GM19438 (cell line): ENCODE measurements around the gene SRMS.

Source experiments
- ATAC-seq: cut with Tn5 transposase; IDR thresholded peaks from one replicate; pipeline ENCODE4 v1.9.1; 2021; ENCODE audit warnings: low read depth; ENCODE audit not compliant: unreplicated experiment

SRMS gene

DNA sequence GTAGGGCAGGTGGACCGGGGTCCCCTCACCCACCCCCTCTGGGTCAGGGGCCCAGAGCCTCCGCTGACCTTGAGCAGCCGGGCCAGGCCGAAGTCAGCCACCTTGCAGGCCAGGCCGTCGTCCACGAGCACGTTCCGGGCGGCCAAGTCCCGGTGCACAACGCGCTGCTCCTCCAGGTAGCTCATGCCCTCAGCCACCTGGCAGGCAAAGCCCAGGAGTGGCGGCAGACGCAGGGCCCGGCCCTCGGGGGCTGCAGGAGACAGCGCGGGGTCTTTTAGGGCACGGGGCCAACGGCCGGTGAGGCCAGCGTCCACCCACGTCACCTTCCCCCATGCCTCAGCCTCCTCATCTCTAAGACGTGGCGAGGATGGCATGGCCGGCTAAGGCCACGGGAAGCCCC lies 6.2 kb downstream of the SRMS start:
- no peak for ATAC-seq

DNA sequence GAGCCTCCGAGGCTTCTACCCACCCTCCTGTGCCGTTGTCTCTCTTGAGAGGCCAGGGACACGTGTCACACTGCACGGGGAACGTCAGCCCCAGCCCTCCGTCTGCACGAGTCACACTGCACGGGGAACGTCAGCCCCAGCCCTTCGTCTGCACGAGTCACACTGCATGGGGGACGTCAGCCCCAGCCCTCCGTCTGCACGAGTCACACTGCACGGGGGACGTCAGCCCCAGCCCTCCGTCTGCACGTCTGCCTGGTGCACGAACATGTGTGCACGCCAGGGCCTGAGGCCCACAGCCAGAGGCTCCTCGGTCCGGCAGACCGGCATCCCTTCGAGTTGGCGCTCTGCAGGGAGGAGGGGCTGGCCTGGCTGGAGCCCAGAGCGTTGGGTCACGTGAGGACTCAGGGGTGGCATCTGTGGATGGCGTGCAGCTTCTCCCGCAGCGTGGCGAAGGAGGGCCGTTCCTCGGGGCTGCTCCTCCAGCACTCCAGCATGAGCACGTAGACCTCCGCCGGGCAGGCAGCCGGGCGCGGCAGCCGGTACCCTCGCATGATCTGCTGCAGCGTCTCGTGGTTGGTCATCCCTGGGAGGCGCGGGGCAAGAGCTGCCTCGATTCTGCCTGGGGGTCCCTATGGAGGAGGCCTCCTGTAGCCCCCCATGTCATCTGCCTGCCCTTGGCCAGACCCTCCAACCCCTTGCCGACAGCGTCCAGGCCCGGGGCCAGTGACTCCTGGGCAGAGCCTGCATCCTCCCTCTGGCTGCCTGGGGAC lies 6.9 kb downstream of the SRMS start:
- ATAC-seq, result no peak

DNA sequence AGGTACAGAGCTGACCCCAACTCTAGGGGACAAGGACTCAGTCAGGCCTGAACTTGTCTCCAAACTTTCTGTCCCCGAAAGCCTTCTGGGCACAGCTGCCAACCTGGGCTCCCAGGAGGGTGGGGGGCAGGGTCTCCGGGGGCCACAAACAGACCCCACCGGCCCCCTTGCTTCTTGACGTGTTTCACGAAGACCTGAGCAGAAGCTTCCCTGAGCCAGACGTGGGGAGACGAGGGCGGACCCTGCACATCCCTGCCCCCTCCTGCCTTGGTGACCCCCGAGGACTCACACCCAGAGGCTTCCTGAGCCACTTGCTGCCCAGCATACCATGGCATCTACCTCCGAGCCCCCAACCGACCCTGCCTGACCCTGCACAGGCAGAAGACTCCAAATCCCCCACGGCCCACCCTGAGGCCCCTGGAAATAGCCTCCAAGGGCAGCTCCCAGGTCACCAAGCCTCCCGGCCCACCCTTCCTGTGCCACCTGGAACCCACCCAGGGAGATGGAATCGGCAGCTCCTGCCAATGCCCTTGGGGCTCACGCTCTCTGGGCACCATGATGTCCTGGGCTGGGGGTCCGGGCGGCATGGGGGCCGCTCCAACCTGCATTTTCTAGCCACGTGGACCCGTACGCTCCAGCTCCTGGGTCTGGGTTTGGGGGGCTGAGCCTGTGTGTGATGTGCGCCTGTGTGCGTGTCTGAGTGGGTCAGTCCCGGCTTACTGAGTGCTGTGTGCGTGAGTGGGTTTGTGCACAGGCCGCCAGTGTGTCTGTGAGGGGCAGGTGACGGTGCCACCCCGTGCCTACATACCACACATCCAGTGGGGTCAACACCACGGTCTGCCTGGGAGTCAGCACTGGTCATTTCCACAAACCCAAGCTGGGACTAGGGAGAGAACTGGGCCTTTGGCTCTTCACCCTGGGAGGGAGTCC lies 7.8 kb downstream of the SRMS start:
- ATAC-seq, result no peak

DNA sequence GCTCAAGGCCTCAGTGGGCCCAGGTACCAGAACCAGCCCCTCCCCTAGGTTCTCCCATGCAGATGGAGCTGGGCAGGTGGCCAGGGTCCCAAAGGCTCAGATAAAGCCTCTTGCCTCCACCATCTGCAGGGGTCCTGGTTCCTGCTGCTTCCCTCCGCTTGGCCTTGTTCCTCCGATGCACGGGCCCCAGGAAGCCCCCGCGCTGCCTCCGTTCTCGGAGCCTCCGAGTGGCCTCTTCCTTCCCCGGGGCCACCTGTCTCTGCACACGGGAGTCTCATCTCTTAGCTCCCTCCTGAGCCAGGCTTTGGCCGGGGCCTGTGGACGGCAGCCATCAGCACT lies 8.5 kb downstream of the SRMS start:
- ATAC-seq, result no peak

DNA sequence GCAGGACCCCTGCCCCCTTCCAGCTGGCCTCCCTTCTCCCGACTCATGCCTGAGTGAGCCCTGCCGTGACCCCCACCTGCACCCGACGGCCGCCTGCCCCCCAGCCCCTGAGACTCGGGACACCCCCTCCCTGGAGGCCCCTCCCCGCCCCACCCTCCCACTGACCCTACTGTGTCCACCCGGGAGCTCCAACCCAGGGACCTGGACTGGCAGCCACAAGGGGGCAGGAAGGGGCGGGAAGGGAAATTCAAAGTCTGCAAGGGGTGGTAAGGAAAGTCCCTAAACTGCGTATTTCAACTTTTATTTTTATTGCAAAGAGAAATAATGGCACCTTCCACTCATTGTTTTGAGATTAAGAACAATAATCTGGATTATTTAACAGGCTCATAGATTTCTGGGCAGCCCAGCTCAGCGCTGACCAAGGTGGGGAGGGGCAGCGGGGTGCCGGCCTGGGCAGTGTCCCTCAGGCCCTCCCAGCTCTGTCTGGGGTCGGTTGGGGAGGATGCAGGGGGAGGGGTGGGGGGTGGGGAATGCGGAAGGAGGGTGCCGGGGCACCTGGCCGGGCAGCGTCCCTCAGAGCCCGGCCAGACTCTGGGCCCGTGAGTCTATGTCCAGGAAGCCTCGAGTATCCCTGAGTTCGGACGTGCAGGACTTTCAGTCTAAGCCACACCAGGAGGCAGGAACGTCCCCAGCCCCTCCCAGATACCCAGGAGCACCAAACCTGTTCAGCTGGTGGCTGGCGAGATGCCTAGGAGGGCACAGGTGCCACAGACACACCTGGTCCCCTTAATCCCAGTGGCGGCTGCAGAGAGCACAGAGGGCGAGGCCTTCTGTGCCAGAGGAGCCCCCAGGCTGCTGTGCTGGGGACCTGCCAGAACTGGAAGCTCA lies 9.1 kb downstream of the SRMS start:
- no peak for ATAC-seq

DNA sequence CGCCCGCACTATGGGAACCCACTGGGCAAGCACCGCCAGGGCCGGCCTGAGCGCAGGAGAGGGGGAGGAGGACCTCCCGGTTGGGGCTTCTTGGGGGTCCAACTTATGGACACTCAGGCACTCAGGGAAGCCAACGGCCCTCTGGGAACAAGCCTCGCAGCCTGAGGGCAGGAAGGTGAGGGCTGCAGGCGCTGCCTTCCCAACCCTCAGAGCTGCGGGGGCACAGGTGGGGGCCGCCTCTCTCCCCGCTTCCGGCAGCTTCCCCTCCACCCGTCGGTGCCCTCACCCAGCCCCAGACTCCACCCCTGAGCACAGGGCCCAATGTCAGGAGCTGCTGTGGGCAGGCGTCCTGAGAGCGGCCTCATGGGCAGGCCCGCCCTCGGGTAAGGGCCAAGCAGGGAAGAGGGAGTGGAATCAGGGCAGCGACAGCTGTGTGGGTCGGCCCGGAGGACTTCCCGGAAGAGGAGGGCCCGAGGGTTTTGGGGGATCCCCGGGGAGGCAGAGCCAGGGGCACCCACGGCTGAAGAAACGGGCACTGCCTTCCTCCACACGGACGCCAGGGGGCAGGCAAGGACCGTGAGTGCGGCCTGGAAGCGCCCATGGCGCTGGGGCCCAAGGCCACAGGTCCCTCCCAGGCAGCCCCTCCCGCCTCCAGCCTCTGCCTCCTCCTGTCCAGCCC lies 9.9 kb downstream of the SRMS start:
- ATAC-seq, result peak; percentile 83

DNA sequence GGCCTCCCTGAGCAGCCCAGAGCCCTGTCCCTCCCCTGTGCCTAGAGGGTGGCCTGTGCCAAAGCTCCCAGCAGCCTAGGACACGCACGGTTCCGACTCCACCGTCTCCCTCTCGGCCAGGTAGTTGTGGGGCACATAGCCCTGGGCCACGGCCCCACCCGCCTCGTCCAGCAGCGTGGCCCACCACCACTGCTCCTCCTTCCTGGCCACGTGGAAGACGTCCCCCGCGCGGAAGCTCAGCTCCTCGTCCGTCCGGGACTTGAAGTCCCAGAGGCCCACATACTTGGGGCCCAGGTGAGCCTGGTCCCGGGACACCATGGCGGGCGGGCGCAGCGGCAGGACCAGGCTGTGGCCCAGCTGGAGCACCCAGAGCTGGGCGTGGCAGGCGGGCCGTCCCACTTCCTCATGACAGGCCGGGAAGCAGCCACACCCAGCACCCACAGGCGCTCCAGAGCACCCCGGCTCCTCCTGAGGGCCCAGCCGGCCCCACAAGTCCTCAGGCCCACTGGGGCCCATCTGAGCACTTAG lies 10.5 kb downstream of the SRMS start, which contains the start of gene PTK6:
Gene PTK6 (minus strand): TSS at position 380 of the 528 bp plus-strand sequence. CDS start 62 bp downstream, at position 318.
- peak; percentile 16 for ATAC-seq

DNA sequence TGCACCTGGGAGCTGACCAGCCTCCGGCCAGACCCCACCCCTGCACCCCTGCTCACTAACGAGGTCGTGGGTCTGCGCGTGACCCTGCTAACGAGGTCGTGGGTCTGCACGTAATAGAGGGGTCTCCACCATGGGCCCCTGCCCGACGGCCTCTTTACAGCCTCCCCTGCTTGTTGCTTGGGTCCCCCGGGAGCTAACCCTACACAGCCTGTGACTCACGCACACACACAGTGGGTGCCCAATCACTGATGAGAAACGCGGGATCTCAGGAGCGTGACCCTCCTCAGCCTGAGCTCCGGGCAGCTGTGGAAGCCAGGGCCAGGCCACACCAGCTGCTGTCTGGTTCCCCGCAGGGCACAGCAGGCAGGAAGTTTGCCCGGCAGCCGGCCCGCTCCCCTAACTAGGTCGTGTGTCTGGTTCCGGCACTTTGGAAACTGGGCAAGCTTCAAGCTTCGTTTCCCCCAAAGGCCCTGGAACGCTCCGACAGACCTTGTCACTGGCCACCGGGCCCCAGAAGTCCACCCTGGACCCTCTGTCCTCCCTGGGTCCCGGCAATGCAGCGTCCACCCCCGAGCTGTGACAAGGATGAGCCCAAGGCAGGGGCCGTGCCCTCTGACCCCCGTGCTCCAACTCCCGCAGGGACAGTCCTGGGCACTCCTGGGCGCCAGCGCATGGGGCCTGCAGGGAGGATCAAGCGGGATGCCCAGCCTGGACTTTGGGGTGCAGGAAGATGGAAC lies 11.1 kb downstream of the SRMS start:
- ATAC-seq, result no peak

DNA sequence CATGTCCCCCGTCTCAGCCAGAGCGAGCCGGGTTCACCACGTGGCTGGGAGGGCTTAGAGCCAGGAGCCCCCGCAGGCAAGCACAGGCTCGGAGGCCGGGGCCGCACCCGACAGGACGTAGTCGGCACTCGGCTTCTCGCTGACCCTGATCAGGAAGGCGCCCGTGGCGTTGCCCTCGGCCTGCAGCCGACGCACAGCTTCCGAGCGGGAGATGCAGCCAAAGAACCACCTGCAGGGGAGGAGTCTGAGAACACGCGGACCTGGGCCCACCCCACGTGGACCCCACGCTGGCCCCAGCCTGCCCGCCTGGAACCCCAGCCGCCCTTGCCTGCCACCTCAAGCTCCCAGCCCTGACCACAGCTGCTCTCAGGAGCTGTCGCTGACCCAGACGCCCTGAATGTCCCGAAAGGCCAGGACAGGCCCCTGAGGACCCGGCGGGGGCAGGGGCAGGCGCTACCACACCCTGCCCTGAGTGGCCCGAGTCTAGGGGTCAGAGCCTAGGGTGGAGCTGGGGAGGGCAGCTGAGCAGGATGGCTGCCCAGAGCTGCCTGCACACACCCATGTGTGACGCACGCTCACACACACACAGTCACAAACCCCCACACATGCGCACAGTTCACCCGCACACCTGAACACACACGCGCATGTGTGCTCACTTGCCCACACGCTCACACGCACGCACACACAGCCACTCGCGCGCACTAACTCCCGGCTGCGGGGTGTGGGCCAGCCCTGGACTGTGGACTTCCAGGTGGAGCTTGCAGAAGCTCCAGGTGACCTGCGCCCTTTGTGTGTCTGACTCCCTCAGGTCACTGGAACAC lies 12.5 kb downstream of the SRMS start:
- no peak for ATAC-seq

DNA sequence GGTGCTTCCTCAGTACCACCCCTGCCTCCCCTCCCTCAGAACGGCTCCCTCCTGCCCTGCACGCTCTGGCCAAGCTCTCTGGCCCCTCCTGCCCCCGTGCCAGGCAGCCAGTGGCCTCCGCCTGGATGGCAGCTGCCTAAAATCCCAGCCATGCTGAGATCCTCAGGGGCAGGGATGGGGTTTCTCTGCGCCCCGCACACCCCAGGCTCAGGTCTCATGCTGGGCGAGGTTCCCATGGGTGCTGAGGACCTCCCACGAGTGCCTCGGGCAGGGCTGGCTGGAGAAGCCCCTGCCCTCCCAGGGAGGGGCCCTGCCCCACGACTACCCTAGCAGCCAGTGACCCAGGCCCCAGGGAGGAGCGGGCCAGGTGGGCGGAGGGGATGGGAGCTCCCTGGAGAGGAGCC lies 13.1 kb downstream of the SRMS start:
- no peak for ATAC-seq

DNA sequence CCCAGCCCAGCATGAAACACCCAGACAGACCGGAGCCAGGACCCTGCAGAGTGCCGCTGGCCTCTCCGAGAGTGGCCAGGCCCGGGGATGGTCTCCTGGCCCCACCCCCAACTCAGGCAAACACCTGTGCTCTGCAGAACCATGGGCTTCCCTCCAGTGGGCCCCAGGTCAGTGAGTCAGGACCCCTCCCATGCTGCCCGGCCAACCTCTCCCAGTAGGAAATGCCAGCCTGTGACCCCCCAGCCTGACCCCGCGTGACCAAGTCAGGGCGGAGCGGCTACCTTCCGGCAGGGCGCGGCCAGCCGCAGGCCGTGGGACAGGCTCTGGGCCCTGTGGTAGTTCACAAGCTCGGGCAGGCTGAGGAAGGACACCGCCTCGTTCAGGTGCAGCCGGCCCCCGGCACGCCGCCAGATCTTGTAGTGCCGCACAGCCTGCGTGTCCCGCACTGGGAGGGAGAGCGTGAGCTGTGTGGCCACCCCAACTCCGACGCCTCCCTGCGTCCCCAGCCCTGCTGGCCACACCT lies 13.6 kb downstream of the SRMS start:
- ATAC-seq, result no peak

DNA sequence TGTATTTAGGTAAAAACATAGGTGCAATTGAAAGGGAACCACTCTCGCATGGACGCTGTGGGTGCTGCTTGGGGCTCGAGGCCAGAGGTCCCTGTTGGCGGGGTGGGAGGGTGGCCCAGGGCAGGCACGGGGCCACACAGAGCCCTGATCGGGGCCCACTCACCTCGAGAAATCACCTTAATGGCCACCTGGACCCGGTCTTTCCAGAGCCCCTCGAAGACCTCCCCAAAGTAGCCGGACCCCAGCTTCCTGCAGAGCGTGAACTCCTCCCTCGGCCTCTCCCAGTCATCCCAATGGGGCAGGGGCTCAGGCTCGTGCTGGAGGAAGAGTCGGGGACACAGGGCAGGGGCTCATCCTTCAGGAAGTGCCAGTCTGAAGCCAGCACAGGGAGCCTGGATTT lies 14.2 kb downstream of the SRMS start:
- ATAC-seq, result no peak

DNA sequence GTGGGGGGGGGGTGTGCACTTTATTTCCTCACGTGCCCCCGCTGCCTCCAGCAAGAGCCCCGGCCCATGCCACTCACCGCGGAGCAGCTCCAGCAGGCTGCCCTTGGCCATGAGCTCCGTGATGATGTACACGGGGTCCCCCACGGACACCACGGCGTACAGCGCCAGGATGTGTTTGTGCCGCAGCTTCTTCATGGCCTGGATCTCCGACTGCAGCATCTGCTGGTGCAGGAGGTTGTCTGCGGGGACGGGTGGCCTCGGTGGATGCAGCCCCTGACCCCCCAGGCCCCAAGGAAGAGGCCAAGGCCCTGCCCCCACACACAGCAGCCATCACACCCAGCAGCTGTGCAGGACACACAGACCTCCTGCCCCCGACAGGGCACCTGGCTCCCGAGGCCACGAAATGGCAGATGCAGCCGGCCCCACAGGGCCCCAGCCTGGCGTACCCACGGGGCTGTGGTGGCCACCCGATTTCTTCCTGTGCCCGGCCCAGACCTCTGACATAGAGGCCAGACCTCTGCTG lies 15.0 kb downstream of the SRMS start:
- ATAC-seq, result no peak

DNA sequence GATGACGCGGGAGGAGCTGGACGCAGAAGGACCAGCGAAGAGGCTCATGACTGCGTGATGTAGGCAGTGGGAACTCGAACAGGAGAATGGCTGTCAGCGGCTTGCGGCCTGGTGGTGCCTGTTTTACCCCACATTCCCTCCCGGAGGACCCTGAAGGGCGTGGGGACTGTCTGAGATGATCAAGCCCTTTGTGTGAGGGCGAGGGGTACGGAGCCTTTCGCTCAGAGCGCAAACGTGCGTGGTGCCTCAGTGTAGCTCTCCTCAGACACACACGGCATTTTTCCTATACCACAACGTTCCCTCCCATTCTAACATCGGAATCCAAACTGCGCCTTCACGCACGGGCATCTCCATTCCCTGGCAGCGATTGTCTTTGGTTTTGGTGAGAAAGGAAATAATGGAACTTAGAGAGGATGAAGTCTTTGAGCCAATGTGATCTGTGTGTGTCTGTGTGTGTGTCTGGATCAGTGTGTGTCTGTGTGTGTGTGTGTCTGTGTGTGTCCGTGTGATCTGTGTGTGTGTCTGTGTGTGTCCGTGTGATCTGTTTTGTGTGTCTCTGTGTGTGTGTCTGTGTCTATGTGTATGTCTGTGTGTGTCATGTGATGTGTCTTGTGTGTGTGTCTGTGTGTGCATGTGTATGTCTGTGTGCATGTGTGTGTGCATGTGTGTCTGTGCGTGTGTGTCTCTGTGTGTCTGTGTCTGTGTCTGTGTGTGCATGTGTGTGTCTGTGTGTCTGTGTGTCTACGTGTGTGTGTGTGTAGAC lies 15.7 kb downstream of the SRMS start:
- no peak for ATAC-seq

DNA sequence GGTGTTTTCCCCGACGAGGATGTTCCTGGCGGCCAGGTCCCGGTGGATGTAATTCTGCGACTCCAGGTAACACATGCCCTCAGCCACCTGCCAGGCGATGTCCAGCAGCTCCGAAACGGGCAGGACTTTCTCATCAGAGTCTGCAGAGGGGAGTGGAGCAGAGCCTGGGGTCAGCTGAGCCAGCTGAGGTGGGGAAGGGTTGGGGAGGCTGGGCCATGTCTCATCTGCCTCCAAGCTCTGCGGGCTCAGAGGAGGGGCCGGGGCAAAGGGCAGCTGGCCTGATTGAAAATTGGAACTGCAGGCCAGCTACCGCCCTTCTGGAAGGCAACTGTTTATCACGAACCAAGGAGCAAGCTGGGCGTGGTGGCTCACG lies 16.8 kb downstream of the SRMS start:
- ATAC-seq, result no peak

DNA sequence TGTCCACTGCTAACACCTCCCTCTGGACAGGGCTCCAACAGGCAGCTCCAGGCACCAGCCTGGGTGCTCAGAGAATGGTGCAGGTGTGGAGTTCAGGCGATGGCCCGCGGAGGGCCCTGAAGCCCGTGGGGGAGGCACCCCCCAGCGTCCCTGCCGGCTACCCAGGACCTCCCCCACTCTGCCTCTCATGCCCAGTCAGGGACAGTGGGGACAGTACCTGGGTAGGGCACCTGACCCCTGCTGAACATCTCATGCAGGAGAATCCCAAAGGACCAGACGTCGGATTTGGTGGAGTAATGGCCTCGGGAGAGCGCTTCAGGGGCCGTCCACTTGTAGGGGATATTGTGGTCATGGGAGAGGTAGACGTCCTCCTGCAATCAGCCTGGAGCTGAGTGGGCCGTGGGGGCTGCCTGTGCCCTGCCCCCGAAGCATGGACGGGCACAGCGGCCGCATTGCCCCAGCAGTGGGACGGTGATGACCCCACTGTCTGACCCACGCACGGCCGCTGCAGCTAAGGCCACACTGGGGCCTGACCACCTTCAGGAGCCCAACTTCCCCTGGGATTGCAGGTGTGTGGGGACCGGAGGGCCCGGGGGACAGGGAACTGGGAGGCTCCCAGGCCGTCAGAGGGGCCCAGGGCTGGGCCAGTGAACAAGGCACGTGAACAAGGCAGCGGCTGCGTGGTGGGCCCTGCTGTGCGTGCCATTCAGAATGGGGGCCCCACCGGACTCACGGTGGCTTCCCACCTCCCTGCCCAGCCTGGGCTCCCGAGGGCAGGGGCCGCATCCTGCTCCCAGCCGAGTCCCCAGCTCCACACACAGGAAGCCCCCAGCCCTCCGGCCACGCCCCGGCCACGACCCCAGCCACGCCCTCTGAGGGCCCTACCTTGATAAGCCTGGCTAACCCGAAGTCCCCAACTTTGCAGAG lies 17.4 kb downstream of the SRMS start:
- ATAC-seq, result no peak
